ENCODE measurements around the gene ADGRG6.

GRCh38 chr6:142367061-142367460, 65.3 kb downstream of the ADGRG6 start:
- no peak for TF ChIP-seq CTCF (IDR thresholded peaks at IDR 0.05)
- no peak for TF ChIP-seq EP300 (IDR thresholded peaks at IDR 0.05)
- no peak for TF ChIP-seq POLR2A (IDR thresholded peaks at IDR 0.05)
- no peak for TF ChIP-seq POLR2AphosphoS5 (IDR thresholded peaks at IDR 0.05)

Data from upper lobe of left lung (tissue), 4 donors.